Measurements from ENCODE around the gene WNT7B.

- TF ChIP-seq POLR2A (IDR thresholded peaks at IDR 0.05) (no peak), CTCF (IDR thresholded peaks at IDR 0.05) (no peak), EP300 (IDR thresholded peaks at IDR 0.05) (no peak)
These were observed 50.5 kb downstream of the WNT7B start for GRCh38 chr22:45926433-45926832.

Data from suprapubic skin (tissue), 3 donors.